GM19372 (cell line): ENCODE results near the gene UQCRHL.
"Not testable (repeated sequence)": the region's sequence is repeated elsewhere in the genome, so short reads cannot be mapped to it uniquely, and the experiment has no call there.

ENCODE experiments used
- ATAC-seq: cut with Tn5 transposase; IDR thresholded peaks from one replicate; pipeline ENCODE4 v1.9.1; 2021; ENCODE audit warnings: mild to moderate bottlenecking, low read depth, moderate library complexity; ENCODE audit not compliant: unreplicated experiment

The UQCRHL gene

GRCh38 chr1:15835741-15836510 lies 28.5 kb upstream of the UQCRHL start:
- ATAC-seq = peak; percentile 47

DNA sequence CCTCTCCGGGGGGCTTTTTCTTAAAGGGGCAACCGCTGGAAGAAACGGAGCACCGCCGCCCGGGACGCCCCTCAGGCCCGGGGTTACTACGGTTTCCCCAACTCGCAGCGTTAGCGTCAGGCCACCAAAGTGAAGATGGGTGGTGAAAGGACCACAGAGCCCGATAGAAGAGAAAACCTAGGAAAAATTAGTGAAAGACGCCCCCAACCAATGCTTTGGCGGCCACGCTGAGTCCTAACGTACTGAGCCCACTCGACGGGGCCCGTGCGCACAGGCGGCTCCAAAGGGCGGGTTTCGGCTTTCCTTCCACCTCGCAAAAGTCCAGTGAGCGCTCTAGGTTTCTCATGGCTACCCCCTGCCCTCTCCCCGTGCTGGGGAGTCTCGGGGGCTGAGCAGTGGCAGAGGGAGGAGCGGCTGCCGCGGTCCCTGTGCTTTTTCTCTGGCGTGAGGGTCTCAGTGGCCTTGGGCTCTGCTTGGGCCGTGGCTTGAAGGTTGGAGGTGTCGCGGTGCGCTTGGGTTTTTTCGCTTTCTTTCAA lies 27.8 kb upstream of the UQCRHL start:
- ATAC-seq = no peak

- peak; percentile 42 for ATAC-seq
These were observed 27.2 kb upstream of the UQCRHL start for GRCh38 chr1:15834406-15835204.

GRCh38 chr1:15833842-15834405 lies 26.5 kb upstream of the UQCRHL start:
- no peak for ATAC-seq

DNA sequence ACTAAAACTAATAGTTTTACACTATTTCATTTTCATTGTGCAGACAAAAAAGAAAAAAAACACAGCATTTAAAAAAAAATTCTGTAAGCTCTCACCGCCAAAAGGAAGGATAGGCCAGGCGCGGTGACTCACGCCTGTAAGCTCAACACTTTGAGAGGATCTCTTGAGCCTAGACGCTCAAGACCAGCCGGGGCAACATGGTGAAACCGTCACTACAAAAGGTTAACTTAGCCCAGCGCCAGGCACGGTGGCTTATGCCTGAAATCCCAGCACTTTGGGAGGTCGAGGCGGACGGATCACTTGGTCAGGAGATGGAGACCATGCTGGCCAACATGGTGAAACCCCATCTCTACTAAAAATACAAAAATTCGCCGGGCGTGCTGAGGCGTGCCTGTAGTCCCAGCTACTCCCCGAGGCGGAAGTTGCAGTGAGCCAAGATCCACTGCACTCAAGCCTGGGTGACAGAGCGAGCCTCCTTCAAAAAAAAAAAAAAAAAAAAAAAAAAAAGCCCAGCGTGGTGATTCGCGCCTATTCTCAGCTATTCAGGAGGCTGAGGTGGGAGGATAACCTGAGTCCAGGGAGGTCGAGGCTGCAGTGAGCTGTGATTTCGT lies 25.7 kb upstream of the UQCRHL start:
- ATAC-seq = no peak

DNA sequence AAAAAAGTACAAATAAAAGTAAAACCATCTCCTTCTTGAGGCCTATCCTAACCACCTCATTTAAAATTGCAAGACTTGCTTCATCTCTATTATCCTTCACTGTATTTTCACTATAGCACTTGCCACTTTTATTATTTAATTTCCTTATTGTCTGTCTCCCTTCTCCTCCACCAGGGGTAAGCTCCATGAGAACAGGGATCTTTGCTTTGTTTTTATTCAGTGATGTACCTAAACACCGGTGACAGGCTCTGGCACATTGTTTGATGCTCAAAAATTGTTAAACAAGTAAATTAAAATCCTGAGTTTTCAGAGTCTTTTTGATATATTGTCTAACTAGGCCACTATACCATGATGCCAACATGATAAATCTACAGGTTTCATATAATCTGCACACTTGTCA lies 22.8 kb upstream of the UQCRHL start:
- no peak for ATAC-seq

DNA sequence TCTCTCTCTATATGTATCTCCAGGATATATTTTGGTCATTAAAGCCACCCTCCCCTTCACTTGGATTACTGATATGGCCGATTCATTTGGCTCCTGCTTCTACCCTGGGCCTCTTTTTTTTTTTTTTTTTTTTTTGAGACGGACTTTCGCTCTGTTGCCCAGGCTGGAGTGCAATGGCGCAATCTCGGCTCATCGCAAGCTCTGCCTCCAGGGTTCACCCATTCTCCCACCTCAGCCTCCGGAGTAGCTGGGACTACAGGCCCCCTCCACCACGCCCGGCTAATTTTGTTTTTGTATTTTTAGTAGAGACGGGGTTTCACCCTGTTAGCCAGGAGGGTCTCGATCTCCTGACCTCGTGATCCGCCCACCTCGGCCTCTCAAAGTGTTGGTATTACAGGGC lies 21.5 kb upstream of the UQCRHL start:
- ATAC-seq = not testable (repeated sequence)

DNA sequence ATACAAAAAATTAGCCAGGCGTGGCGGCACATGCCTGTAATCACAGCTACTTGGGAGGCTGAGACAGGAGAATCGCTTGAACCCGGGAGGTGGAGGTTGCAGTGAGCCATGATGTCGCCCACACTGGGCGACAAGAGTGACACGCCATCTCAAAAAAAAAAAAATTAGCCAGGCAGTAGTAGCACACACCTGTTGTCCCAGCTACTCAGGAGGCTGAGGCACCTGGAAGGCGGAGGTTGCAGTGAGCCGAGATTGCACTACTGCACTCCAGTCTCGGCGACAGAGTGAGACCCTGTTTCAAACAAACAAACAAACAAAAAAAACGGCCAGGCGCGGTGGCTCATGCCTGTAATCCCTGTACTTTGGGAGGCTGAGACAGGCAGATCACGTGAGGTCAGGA lies 20.1 kb upstream of the UQCRHL start:
- ATAC-seq = not testable (repeated sequence)

- no peak for ATAC-seq
These were observed 19.5 kb upstream of the UQCRHL start for GRCh38 chr1:15826810-15827507.

GRCh38 chr1:15825800-15826199 lies 18.4 kb upstream of the UQCRHL start:
- no peak for ATAC-seq

DNA sequence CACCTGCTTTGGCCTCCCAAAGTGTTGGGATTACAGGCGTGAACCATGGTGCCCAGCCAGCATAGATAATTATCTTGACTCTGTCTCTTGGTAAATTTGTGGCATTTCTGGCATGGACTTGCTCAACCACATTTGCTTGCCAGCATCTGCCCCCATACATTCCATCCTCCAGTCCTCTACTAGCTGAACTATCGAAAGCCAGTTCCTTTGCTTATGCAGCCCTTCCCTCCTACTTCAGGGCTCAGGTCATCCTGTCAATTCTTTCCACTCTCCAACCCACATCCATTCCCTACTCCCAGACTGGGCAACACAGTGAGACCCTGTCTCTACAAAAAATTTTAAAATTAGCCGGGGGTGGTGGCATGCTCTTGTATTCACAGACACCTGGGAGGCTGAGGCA lies 13.0 kb upstream of the UQCRHL start:
- no peak for ATAC-seq

DNA sequence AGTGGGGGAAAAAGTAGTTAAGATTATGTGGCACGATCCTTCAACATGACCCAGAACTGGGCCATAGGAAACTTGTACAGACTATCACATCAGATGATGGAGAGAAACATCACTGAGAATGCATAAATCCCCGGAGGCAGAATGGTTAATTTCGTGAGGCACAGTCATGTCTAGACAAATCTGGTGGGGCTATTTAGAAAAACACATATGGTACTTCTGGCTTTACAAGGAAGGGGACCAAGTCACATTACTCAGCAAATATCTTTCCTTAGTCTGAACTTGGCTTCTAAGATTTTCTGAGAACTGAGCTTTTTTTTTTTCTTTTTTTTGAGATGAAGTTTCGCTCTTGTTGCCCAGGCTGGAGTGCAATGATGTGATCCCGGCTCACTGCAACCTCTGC lies 9.2 kb upstream of the UQCRHL start:
- ATAC-seq = no peak

DNA sequence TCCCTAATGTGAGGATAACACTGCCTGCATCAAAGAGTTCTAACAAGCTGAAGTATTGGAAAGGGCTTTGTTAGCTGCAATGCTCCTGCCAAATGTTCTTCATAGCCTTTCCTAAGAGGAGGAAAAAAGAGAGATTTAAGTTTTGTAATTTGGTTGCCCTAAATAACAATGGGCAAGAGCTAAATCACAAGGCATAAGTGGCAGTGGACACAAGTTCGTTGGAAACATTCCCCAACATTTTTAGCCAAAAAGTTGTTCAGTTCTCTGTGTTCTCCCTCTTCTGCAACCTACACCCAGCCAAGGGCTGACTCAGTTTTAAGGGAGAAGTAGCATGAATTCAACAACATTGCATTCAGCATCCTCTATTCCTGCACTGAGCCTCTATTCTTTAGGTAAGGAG lies 2.6 kb upstream of the UQCRHL start:
- no peak for ATAC-seq

- no peak for ATAC-seq
These were observed 1.5 kb upstream of the UQCRHL start for GRCh38 chr1:15808955-15809354.

DNA sequence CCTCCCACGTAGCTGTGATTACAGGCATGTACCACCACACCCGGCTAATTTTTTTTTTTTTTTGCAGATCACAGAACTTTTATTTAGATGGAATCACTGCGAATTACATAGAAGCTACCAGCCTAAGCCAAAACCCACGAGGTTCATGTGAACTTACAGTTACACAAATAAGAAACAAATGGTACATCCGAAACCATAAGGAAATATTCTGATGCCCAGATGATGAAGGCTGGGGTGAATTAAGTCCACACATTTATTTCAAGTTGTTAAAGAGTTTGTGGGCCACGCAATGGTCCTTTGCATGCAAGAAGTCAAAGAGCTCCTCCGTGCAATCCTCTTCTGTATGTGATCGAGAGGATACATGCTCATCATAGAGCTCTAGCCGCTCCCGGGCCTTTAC lies 328 bp downstream of the UQCRHL start:
- no peak for ATAC-seq

GRCh38 chr1:15804060-15804459 lies 3.4 kb downstream of the UQCRHL start:
- ATAC-seq = no peak

DNA sequence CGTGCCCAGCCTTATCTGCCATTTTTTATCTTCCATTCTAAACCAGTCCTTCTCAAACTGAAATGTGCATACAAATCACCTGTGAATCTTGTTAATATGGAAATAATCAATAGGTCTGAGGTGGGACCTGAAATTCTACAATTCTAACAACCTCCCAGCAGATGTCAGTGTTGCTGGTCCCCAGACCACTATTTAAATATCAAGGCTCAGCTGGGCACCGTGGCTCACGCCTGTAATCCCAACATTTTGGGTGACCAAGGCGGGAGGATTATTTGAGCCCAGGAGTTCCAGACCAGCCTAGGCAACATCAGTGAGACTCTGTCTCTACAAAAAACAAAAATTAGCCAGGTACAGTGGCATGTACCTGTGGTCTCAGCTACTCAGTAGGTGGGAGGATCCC lies 4.1 kb downstream of the UQCRHL start:
- ATAC-seq = no peak

- no peak for ATAC-seq
These were observed 5.0 kb downstream of the UQCRHL start for GRCh38 chr1:15802234-15802965.

- no peak for ATAC-seq
These were observed 7.3 kb downstream of the UQCRHL start for GRCh38 chr1:15799928-15800835.
